BLaER1 treated with 17β-estradiol and CSF1 and Interleukin-3, amounts not matched to agents 10 nM and 100 nM (cell line): ENCODE measurements around the gene MLH3.
A peak's percentile ranks its signal among the peaks of the same experiment; 100 is the strongest.

Source experiments
- H3K27ac ChIP-seq, 11 experiments: shearing (Covaris generic); formaldehyde crosslinking; 2 replicates each; pipeline ENCODE4 v1.8.1; 2022
- H3K27me3 ChIP-seq, 11 experiments: shearing (Covaris generic); formaldehyde crosslinking; 2 replicates each; pipeline ENCODE4 v1.8.1; 2022
- H3K36me3 ChIP-seq, 11 experiments: shearing (Covaris generic); formaldehyde crosslinking; 2 replicates each; pipeline ENCODE4 v1.8.1; 2022
- H3K4me1 ChIP-seq, 10 experiments: shearing (Covaris generic); formaldehyde crosslinking; 2 replicates each; pipeline ENCODE4 v1.8.1; 2022
- H3K4me2 ChIP-seq, 11 experiments: shearing (Covaris generic); formaldehyde crosslinking; 2 replicates each; pipeline ENCODE4 v1.8.1; 2022
- H3K4me3 ChIP-seq, 10 experiments: shearing (Covaris generic); formaldehyde crosslinking; 2 replicates each; pipeline ENCODE4 v1.8.1; 2022
- H3K9ac ChIP-seq, 11 experiments: shearing (Covaris generic); formaldehyde crosslinking; 2 replicates each; pipeline ENCODE4 v1.8.1; 2022
- H3K9me3 ChIP-seq, 11 experiments: shearing (Covaris generic); formaldehyde crosslinking; replicated peaks in 1 of 11; 2 replicates each; pipeline ENCODE4 v1.8.1; 2022
- H4K20me1 ChIP-seq, 11 experiments: shearing (Covaris generic); formaldehyde crosslinking; 2 replicates each; pipeline ENCODE4 v1.8.1; 2022
- Cebpa-rat ChIP-seq, 11 experiments: shearing (Covaris generic); IDR thresholded peaks; 2 replicates each; pipeline ENCODE4 v1.8.1; 2022

MLH3 gene

DNA sequence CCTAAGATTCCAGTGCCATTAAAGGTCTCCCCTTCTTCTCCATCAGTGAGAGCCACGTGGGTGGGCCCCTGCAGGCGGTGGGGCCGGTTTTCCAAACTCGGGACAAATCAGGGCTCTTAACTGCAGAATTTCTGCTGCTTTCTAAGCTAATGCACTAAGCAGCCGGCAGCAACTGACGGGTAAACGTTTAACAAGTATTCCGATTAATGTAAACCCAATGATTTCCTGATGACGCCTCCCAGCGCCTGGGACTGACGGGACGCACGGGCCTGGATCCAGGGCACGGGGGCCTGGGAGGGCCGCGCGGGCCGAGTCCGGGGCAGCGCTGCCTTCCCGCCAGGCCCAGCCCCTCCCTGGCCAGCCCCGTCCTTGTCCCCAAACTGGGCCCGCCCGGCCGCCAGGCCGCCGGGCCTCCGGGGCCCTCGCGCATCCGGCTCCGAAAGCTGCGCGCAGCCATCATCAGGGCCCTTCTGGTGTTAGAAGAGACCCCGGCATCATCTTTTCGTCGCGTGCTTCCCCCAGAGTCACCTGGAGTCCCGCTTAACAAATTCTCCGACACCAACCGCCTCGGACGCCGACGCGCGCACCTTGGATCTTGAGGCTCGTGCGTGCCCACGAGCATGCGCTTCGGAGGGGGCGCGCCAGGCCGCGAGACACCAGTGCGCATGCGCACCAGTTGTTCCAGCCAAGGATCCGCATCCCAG is at the start of gene MLH3:
TSS of gene MLH3 (minus strand) at position 616 of the 704 bp plus-strand sequence. CDS start 1,812 bp downstream, outside the sequence.
- H4K20me1 ChIP-seq: no peaks in the 10 kb centered on the region
- peaks cover 0 to 7% (median 0%) of the 10 kb centered on the region in 11 experiments; a peak in 1 of 22 replicates for H3K9me3 ChIP-seq
- peak within 1 kb of the TSS; percentile 39 to 79 (median 78); a peak in 21 of 22 replicates for H3K27ac ChIP-seq
- H3K9ac ChIP-seq: peak within 1 kb of the TSS; percentile 66 to 83 (median 80)
- TF ChIP-seq Cebpa-rat (IDR thresholded peaks at IDR 0.05): no peak
- H3K4me2 ChIP-seq: peak within 1 kb of the TSS; percentile 71 to 85 (median 78)
- peaks cover 18 to 36% (median 33%) of the 10 kb centered on the region in 11 experiments for H3K27me3 ChIP-seq
- peak within 1 kb of the TSS; percentile 56 to 73 (median 63) for H3K4me3 ChIP-seq
- peaks cover 0 to 17% (median 3%) of the 10 kb centered on the region in 11 experiments; a peak in 6 of 22 replicates for H3K36me3 ChIP-seq
- peaks cover 0 to 15% (median 10%) of the 10 kb centered on the region in 10 experiments; a peak in 10 of 20 replicates for H3K4me1 ChIP-seq

DNA sequence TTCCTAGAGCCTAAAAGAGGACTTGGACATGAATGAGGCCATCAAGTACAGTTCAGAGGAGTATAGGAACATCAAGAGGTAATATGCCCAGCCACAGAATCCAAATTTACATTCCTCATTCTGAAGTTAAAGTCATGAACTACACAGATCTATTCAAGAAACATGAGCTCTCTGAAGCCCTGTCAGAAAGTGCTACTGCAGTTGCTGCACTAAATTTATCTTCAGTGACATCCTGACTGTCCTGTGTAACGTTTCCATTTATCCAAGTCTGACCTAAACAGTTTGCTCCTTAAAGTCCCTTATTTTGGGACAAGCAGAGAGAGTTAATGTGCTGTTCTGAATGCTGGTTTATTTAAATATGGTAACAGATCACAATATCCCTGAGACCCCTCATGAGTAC is 47.4 kb upstream of the MLH3 start:
- Histone ChIP-seq H3K27ac (no peak overlapping the region), H3K36me3 (peaks cover 93 to 100% (median 96%) of the 10 kb centered on the region in 11 experiments), H3K4me3 (no peak overlapping the region), H3K27me3 (no peaks in the 10 kb centered on the region), H3K9me3 (no peaks in the 10 kb centered on the region), H3K4me1 (no peaks in the 10 kb centered on the region), H3K4me2 (no peak overlapping the region), H4K20me1 (peaks cover 0 to 4% (median 0%) of the 10 kb centered on the region in 11 experiments; a peak in 2 of 22 replicates), H3K9ac (no peak overlapping the region)
- no peak for TF ChIP-seq Cebpa-rat (IDR thresholded peaks at IDR 0.05)

DNA sequence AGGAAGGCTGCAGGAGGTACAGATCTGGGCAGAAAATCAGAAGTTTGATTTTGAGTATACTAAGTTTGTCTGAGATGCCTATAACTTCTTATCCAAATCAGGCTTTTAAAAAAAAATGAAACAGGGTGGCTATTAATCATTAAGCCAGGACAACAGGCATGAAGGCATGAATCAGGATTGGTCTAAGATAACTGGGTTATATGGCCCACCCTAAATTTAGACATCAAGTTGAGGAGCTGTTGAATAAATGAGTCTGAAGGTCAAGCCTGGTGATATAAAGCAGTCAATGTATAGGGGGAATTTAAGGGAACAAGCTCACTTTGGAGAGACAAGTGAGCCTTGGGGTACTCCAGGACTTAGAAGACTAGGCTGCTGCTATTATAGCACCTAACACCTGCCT is 46.9 kb upstream of the MLH3 start:
- H3K27me3 ChIP-seq: no peaks in the 10 kb centered on the region
- peaks cover 93 to 100% (median 96%) of the 10 kb centered on the region in 11 experiments for H3K36me3 ChIP-seq
- H3K27ac ChIP-seq: no peak overlapping the region
- H3K9ac ChIP-seq: no peak overlapping the region
- H3K4me1 ChIP-seq: no peaks in the 10 kb centered on the region
- TF ChIP-seq Cebpa-rat (IDR thresholded peaks at IDR 0.05): no peak
- H3K4me3 ChIP-seq: no peak overlapping the region
- peaks cover 0 to 4% (median 0%) of the 10 kb centered on the region in 11 experiments; a peak in 2 of 22 replicates for H4K20me1 ChIP-seq
- H3K4me2 ChIP-seq: no peak overlapping the region
- no peaks in the 10 kb centered on the region for H3K9me3 ChIP-seq

DNA sequence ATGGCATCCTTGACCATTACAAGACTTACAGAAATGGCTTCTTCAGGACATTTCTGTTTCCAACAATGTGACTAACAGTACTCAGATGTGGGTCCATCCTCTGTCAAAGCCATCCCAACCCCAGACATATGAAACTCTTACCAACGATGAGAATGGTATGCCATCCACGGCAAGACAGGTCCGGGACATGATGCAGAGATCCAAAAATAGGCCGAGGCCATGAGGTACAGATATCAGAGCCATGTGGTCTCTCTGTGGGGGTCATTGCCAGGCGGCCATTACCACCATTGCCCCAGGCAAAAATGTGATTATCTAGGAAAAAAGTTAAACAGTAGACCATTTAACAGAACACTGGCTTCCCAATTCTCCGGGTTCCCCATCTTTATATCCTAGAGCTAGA is 45.7 kb upstream of the MLH3 start:
- Histone ChIP-seq H3K27me3 (no peaks in the 10 kb centered on the region), H3K4me3 (no peak overlapping the region), H4K20me1 (peaks cover 0 to 4% (median 0%) of the 10 kb centered on the region in 11 experiments; a peak in 2 of 22 replicates), H3K9me3 (no peaks in the 10 kb centered on the region), H3K9ac (no peak overlapping the region), H3K27ac (no peak overlapping the region), H3K4me1 (no peaks in the 10 kb centered on the region), H3K4me2 (no peak overlapping the region), H3K36me3 (peaks cover 95 to 100% (median 100%) of the 10 kb centered on the region in 11 experiments)
- TF ChIP-seq Cebpa-rat (IDR thresholded peaks at IDR 0.05): no peak

DNA sequence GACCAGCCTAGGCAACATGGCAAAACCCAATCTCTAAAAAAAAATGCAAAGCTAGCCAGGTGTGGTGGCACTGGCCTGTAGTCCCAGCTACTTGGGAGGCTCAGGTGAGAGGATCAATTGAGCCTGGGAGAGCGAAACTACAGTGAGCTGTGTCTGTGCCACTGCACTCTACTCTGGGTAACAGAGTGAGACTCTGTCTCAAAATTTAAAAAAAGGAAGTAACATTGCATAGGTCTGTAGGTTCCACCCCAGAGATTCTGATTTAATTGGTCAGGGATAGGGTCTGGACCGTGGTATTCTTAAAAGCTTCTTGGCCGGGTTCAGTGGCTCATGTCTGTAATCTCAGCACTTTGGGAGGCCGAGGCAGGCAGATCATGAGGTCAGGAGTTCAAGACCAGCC is 44.4 kb upstream of the MLH3 start:
- no peak overlapping the region for H3K4me2 ChIP-seq
- H3K9me3 ChIP-seq: no peaks in the 10 kb centered on the region
- peaks cover 94 to 100% (median 100%) of the 10 kb centered on the region in 11 experiments for H3K36me3 ChIP-seq
- no peaks in the 10 kb centered on the region for H3K27me3 ChIP-seq
- no peaks in the 10 kb centered on the region for H3K4me1 ChIP-seq
- no peak for TF ChIP-seq Cebpa-rat (IDR thresholded peaks at IDR 0.05)
- no peak overlapping the region for H3K27ac ChIP-seq
- H3K4me3 ChIP-seq: no peak overlapping the region
- H3K9ac ChIP-seq: no peak overlapping the region
- peaks cover 0 to 4% (median 0%) of the 10 kb centered on the region in 11 experiments; a peak in 2 of 22 replicates for H4K20me1 ChIP-seq

DNA sequence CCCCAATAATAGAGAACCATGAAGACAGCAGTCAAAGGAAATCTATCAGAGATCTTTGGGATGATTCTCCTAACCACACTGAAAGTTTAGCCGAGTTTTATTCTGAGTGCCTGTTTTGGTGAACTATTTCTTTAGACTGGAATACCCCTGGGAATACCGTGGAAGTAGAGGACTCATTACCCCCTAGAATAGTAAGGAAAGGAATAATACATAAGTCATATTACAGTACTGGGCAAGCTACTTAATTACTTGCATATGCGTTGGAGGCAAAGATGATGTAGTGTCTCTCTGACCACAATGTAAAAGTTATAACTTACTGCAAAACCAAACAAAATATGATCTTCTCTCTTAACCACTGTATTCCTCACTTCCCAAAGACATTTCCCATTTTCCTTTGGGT is 43.6 kb upstream of the MLH3 start:
- Histone ChIP-seq H3K4me2 (no peak overlapping the region), H3K27me3 (no peaks in the 10 kb centered on the region), H4K20me1 (peaks cover 0 to 4% (median 0%) of the 10 kb centered on the region in 11 experiments; a peak in 2 of 22 replicates), H3K4me1 (no peaks in the 10 kb centered on the region), H3K36me3 (peaks cover 94 to 100% (median 99%) of the 10 kb centered on the region in 11 experiments), H3K9ac (no peak overlapping the region), H3K4me3 (no peak overlapping the region), H3K9me3 (no peaks in the 10 kb centered on the region), H3K27ac (no peak overlapping the region)
- TF ChIP-seq Cebpa-rat (IDR thresholded peaks at IDR 0.05): no peak

DNA sequence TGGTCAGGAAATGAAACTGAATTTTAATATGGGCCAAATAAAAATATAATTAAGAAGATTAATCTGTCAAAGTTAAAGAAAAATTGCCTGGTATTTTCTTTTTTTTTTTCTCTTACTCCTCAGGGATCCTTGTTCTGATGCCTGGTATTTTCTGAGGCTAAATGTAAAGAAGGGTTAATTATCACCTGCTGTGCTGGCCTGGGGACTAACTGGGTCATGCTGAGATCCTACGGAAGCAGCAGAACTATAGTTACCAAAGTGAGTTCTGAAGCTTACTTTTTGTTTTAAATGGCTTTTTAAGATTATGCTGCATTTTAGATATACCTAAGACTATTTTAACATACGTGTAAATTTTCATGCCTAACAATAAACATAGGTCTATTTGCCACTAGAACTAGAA is 41.4 kb upstream of the MLH3 start:
- H3K36me3 ChIP-seq: peaks cover 80 to 99% (median 91%) of the 10 kb centered on the region in 11 experiments
- TF ChIP-seq Cebpa-rat (IDR thresholded peaks at IDR 0.05): no peak

DNA sequence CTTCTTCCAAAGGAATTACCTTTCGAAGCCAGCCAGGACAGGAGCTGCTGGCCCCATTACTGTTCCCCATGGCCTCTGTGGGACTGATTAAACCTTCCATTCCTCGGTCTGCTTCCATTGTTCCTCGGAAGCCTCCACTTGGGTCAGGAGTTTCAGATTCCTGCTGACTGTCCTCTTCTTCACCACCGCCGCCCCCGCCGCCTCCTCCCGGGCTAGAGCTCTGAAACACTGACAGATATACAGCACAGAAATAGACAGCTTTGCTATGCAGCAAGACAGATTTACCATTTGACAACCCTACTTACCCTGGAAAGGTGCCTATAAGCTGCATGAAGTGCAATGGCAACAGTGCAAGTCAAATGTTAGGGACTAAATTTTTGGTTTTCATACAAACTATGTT is 40.0 kb upstream of the MLH3 start:
- no peaks in the 10 kb centered on the region for H3K4me1 ChIP-seq
- H4K20me1 ChIP-seq: peaks cover 0 to 9% (median 0%) of the 10 kb centered on the region in 11 experiments; a peak in 4 of 22 replicates
- no peaks in the 10 kb centered on the region for H3K27me3 ChIP-seq
- H3K4me2 ChIP-seq: no peak overlapping the region
- H3K9ac ChIP-seq: no peak overlapping the region
- H3K9me3 ChIP-seq: no peaks in the 10 kb centered on the region
- no peak overlapping the region for H3K4me3 ChIP-seq
- peaks cover 80 to 99% (median 91%) of the 10 kb centered on the region in 11 experiments for H3K36me3 ChIP-seq
- TF ChIP-seq Cebpa-rat (IDR thresholded peaks at IDR 0.05): no peak
- no peak overlapping the region for H3K27ac ChIP-seq

More for the DNA sequence above, 41.4 kb upstream of the MLH3 start:
- Histone ChIP-seq H3K27me3 (no peaks in the 10 kb centered on the region), H3K4me2 (no peak overlapping the region), H3K27ac (no peak overlapping the region), H3K4me1 (no peaks in the 10 kb centered on the region), H3K9ac (no peak overlapping the region), H3K4me3 (no peak overlapping the region), H3K9me3 (no peaks in the 10 kb centered on the region), H4K20me1 (peaks cover 0 to 9% (median 0%) of the 10 kb centered on the region in 11 experiments; a peak in 5 of 22 replicates)

DNA sequence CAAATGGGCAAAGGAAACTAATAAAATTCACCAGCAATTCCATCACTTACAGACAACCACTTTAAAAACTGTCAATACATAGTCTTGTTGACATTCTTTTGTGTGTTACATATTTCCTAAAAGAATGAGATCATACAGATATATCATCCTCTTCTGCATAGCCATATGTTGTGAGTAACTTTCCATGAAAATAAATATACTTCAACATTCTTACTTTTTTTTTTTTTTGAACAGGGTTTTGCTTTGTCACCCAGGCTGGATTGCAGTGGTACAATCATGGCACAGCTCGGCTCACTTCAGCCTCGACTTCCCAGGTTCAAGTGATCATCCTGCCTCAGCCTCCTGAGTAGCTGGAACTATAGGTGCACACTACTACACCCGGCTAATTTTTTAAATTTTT is 39.1 kb upstream of the MLH3 start:
- no peaks in the 10 kb centered on the region for H3K4me1 ChIP-seq
- no peak overlapping the region for H3K4me2 ChIP-seq
- H4K20me1 ChIP-seq: peaks cover 0 to 9% (median 0%) of the 10 kb centered on the region in 11 experiments; a peak in 4 of 22 replicates
- peaks cover 80 to 99% (median 91%) of the 10 kb centered on the region in 11 experiments for H3K36me3 ChIP-seq
- no peak for TF ChIP-seq Cebpa-rat (IDR thresholded peaks at IDR 0.05)
- no peaks in the 10 kb centered on the region for H3K27me3 ChIP-seq
- no peak overlapping the region for H3K4me3 ChIP-seq
- H3K27ac ChIP-seq: no peak overlapping the region
- no peak overlapping the region for H3K9ac ChIP-seq
- no peaks in the 10 kb centered on the region for H3K9me3 ChIP-seq
